GM19240 (cell line): Measurements from ENCODE around the gene MR1.

Source experiments
- DNase-seq: peaks from one replicate; pipeline ENCODE4 v3.0.0; 2011; ENCODE audit warnings: low spot score; ENCODE audit not compliant: insufficient read length

Gene MR1

DNA sequence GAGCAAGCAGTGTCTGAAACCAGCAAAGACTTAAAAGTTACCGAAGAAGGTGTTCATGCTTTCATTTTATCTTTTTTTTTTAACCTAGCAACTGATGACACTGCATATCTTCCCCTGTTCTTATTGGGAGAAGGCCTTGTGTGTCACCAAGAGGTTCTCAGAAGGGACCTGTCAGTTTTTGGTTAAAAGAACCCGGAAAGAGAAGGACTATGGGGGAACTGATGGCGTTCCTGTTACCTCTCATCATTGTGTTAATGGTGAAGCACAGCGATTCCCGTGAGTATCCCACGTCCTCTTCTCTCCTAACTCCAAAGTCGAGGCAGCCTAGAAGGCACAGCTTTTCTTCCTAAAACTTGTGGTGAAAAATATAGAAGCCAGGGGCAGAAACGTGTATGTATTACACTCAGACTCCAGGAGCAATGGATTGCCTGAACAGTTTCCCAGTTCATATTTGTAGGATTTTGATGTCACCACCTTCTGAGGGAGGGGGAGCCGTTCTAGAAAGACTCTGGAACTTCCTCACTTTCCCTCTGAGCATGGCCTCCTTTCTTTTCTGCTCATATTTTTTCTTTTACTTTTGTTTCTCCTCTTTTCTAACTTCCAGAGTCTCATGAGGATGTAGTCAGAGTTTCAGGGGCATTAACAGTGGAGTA lies at the start of gene MR1:
Gene MR1 (plus strand): TSS at position 185 of the 653 bp plus-strand sequence. CDS start 25 bp downstream, at position 210.
- DNase-seq: peak; percentile 71

DNA sequence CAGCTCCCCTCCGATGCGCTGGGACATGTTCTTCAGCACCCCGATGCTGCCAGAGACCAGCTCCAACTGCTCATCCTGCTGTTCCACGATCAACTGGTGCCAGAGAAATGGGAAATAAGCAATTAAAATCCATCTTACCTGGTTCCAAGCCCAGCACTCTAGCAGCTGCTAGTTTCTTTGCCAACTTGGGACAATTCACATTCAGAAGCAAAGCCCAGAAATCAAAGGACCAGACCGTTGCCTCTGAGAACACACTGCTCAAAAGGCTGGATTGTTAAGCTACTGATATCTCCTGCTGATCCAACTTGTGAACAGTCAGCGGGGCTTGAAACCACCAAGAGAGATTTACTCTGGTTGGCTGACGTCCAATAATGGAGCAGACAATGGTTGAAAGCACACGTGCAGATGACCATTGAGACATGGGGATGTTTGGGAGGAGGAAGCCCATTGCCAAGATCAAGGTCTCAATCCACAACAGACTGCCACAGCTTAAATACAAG lies 45.5 kb upstream of the MR1 start:
- no peak for DNase-seq

DNA sequence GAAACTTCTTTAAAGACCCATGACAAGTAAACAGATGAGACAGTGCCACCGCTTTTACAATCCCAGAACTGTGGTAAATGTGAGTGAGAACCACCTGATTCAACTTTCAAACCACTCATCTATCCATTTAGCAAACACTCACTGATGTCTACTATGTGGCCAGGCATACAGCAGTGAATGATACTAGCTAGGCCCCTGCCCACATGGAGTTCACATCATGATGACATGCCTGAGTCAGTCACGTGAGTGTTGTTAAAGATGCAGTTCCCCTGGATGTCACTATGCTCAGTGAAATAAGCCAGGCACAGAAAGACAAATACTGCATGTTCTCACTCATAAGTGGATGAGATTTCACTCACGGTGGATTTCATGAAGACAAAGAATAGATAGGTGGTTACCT lies 39.5 kb upstream of the MR1 start:
- no peak for DNase-seq

DNA sequence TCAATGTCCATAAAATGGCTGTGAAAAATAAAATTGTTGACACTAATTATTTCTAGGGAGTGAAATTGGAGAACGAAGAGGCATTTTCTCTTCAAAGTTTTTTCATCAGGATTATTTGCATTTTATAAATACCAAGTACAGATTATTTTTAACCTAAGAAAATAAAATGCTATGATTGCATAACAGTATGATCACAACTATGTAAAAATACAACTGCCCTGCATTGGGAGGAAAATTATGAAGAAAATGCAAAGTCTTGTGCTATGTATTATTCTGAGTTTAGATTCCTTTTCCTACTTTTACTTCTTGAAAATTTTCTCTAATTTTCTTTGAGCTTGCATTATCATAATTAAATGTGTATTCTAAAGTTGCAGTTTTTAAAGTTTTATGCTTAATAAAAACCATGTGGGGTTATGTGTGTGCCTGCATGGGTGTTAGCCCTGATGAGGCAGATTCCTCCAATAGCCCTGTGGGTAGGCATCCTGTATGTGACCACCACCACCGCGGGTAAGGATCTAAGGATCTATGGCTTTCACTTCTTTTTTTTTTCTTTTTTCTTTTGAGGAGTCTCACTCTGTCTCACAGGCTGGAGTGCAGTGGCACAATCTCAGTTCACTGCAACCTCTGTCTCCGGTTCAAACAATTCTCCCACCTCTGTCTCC lies 35.8 kb upstream of the MR1 start:
- no peak for DNase-seq

DNA sequence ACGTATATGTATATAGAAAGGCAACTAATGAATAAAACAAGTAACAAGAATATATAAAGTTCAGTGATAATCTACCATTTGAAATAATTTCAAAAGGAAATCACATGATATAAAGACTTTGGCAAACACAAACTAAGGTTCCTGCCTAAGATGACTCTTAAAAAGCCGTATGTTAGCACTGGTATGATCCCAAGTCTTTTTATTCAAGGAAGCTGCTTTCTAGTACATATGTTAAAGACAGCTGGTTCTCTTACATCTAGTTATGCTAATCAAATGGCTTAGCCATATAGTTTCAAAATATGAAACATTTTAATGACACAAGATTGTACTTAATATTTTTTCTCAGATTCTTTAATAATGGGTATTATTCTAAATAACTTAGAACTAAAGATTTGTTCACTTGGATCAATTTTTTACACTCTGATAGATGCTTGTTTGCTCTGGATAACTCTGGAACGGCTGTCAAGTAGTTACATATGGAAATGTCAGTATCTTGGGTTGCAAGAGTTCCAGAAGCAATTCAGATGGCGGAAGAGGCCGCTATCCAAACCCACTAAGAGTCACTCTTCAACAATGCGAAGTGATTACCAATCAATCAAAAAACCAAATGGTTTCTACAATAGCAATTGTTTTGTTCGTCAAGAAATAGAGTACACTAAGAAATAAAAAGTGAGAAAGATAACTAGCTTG lies 32.5 kb upstream of the MR1 start:
- no peak for DNase-seq

DNA sequence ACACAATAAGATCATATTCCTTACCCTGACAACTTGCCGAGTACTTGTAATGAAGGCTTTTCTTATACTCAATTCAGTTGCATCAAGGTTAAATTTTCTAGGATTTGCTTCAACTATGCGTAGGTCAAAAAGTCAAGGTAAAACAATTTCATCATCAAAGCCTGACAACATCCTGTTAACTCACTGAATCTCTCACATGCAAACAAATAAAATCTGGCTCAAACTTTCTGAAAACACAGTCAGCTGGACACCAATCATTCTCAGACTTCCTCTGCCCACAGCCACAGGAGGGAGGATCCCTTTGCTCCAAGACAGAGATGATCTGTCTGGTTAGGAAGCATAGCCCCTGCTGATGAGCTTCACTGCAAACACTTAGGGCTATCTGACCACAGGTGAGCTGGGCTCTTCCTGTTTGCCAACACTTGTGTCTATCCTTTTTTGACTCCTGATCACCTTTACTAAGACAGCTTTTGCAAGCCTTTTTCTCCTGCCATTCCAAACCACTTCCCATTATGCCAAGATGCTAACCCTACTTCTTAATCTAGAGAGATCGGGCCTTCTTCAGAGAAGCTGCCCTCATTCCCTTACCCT lies 31.1 kb upstream of the MR1 start:
- no peak for DNase-seq

DNA sequence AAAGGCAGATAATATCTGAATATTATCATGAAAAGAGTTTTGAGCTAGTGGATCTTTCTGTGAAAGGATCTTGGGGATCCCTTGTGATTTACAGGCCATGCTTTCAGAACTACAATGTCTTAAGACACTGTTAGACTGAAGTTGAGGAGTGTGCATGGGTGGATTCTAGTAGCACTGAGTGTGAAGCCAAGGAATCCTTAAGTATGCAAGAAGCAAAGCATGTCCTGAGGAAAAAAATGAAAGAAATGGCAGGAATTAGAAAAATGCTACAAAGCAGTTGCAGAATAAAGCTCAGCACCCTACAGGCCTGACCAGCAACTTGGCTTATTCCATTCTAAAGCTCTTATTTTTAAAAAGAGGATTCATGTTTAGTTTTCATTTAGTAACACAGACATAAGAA lies 23.0 kb upstream of the MR1 start:
- no peak for DNase-seq

DNA sequence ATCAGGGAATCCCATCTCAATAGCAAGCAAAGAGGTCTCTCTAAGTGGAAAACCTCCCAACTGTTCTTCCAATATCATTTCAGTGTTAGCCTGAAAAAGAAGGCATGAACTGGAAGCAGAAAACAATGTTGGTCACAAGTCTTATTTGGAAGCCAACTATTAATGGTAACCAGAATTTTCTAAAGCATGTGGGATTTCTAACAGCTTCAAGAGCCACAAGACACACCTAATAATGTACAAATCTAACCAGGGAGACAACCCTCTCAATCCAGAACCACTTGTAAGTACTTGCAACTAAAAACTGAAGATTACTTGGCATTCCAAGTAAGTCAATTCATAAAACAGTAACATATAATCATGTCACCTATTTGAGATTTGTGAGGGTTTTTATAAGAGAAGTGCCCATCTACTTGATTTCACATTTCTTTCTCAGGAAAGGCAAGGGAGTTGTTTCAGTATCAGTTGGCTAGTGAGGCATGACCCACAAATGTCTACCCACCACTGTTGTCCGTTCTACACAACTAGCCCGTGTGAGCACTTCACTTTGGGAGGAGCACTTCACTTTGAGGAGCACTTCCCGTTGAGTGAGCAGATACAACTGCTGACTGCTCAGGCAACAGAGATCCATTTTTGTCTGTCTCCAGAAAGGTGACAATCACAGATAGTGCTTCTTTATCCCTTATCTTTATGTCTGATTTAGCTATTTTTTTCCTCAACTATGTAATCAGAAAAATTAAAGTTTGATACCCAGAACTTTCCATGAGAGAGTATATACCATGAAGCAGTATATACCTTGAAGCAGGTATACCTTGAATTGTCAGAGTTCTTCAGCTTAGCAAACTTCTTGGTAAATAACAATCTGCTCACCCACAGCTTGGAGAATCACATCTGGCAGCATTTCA lies 22.2 kb upstream of the MR1 start:
- DNase-seq: no peak

DNA sequence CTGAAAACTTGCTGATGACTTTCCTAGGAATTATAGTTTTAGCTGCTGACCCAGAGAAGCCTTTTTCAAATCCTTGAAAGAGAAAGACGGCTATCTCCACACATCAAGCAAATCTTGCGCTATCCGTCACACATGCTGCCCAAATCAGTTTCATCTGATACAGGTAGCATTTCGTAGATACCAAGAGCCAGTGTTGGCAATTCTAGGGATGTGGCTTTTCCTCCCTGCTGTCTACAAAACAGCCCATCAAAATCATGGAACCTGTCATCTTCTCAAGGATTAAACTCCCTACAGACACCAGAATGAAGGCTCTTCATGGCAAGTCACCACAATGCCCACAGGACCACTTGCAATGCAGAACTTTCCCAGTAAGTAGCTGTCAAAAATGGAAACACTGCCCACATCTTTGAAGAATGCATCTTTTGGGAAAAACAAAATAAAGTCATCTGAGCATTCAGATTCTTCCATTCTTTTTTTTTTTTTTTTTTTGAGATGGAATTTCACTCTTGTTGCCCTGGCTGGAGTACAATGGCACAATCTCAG lies 21.5 kb upstream of the MR1 start:
- DNase-seq: no peak

DNA sequence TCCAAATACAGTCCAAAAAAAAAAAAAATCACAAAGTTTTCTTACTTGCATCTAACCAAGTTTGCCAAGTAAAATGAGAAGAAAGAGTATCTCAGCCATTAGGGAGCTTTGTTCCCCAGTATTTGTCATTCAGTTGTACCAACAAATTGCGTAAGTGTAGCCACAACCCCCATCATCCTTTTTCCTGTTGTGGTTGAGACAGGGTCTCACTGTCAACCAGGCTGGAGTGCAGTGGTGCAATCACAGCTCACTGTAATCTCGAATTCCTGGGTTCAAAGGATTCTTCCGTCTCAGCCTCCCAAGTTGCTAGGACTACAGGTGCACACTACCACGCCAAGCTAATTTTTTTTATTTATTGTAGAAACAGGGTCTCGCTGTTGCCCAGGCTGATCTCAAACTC lies 20.6 kb upstream of the MR1 start:
- DNase-seq: no peak

DNA sequence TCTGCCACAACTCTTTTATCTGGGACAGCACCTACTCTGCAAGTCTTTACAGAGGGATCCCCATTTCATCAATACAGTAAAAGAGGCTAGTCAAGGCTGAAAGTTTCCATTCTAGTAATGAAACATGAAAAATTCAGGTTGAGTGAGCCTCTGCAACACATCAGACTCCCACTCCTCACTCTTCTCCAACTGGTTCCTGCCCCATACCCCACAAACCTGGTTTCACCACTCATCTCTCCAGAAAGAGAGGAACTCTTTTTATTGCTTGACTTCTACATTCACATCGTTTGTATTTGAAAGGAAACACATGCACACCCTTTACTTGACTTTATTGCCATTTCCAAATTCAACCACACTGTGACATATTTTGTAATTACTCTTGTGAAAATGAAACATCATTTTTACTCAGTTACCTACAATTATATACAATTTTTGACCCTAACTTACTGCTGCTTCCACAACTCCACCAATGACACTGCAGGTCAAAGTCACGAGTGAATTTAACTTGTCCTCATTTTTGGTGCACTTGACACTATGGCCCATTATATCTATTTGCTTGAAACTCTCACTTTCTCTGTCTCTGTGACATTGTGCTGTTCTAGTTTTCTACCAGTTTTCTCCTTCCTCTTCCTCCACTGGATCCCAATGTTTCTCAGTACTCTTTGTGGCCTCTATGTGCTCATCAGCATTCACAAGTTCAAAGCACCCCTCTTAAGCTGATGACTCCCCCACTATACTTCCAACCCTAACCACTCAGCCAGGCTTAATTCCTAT lies 19.1 kb upstream of the MR1 start:
- no peak for DNase-seq

DNA sequence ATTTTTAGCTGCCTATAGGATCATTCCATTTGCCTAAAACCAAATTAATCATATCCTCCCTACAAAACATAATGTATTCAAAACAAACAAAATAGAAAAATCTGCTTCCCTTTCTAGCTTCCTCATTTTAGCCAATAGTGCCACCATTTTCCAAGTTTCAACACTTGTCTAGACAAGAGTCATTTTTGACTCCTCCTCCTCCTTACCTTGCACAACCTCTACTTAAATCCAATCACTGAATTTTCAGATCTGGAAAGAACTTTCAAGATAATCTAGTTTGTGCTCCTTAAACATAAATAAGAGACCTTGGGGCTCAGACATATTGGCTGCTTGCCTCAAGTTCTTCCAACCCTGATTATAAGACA lies 18.6 kb upstream of the MR1 start:
- no peak for DNase-seq

DNA sequence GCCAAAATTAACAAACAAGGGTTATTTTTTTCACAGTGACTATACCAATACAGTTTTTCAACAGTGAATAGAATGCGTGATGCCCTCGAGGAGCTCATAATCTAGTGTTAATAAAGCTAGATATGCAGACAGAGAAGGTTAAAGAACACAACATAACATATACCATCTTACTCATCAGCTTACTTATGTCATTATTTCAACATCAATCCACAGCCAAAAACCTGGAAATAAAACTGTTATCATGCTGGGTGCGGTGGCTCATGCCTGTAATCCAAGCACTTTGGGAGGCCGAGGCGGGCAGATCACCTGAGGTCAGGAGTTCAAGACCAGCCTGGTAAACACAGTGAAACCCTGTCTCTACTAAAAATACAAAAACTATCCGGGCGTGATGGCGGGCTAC lies 17.2 kb upstream of the MR1 start:
- DNase-seq: no peak

DNA sequence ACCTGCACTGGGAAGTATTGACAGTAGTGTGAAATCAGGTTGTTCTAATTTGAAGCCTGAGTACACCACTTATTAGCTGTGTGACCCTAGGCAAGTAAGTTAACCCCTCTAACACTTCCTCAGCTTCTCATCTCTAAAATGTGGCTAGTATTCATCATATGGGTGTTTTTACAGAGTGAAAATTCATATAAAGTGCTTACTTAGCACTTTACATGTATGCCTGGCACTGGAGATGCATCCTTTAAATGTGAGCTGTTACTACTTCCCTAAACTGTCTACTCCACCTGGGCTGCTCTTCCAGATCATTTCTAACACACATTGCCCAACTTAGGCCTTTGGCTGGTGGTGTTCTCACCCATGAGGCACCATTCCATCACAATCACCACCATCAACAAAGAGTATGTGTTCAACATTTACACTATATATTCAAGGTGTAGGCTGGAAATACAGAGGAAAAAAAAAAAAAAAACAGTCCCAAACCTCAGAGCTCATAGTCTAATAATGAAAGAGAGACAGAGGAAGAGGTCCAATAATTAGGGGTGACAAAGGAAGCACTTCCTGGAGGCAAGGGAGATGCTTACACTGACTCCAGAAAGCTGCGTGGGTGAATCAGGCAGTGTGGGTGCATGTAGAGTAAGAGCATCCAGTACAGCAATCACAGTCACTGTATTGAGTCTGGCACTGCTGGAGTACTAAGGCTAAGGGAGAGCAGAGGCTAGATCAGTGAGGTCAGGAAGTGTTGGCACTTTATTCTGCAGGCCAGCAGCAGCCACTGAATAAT lies 14.7 kb upstream of the MR1 start:
- DNase-seq: no peak

DNA sequence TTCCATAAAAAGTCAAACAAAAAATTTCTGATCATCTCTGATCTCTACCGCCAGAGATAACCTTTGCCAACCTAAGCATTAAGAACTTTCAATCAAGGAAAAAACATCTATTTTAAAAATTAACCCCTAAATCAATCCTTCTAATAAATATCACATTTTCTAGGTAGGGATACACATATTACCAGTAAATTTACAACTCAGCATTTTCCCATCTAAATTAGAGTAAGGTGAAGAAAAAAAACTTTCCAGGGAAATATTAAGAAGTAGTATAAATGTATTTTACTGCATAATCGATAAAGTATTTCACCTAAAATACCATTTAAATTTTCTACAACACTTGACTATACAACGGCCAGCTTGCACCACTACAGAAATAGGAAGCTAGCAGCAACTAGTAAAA lies 12.6 kb upstream of the MR1 start:
- no peak for DNase-seq

DNA sequence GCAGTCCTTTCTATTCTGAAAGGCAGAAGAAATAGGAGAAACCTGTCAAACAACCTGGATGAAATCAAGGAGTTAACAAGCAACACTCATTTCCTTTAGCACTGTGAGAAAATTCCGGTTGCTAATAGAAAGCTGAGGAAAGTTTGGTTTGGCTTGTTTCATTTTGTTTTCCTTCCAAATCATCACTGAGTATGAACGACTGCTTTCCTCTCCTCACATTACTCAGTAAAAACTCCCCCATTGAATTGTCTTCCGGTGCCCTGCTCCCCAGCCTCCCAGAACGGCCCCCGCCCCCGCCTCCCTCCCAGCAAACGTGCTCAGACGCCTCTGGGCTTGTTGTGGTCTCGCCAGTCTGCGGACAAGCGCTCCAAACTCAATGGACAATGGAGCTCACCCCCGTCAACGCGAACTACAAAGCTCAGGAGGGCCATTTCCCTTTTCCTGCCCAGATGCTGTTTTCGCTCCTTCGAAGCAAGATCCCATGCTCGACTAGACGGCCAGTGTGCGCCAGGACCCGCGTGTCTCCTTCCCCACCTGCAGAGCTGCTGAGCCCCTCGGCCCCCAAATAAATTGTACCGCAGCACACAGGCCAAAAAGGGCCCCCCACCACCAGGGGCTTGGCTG lies 11.9 kb upstream of the MR1 start:
- DNase-seq: no peak

DNA sequence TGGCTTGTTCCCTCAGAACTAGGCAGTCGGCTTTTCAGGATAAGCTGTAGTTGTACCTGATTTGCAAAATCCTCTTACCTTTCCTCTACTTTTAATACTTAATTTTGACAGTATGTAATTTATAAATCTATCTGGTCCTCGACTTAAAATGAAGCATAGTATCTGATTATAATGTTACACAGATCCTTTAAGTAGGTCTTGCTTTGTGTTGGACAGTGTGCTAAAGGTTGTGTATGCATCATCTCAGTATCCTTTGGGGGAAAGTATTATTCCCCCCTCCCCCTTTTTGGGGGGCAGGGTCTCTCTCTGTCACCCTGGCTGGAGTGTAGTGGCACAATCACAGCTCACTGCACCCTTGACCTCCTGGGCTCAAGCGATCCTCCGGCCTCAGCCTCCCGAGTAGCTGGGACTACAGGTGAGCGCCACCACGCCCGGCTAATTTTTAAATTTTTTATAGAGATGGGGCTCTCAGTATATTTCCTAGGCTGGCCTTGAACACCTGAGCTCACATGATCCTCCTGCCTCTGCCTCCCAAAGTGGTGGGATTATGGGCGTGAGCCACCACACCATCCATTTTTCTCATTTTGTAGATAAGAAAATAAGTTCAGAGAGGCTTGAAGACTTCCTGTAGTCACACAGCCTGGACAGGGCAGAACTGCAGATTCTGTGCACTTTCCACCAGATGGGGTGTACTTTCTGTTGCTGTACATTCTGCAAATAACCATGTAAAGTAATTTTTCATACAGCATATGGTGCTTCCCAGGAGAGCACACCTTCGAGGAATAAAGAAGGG lies 10.3 kb upstream of the MR1 start:
- DNase-seq: no peak

DNA sequence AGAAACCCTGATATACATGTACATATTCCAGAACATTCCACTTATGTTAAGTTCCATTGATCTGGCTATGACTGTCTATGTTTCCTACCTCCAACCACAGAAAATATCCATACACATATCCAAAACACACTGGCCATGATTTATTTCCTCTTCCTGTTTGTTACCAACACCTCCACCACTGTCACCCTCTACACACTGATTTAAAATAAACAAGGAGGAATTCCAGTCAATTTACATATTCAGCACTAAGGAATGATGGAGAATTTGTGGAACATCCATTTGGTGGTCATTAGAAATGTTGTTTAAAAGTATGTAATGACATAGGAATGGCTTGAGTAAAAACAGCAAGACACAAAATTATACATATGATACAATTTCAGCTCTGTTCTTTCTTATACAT lies 5.6 kb upstream of the MR1 start:
- no peak for DNase-seq
